ENCODE measurements around the gene CBL.

- TF ChIP-seq CTCF (IDR thresholded peaks at IDR 0.05) (no peak), POLR2A (IDR thresholded peaks at IDR 0.05) (no peak)
These were observed 17.3 kb upstream of the CBL start for GRCh38 chr11:119188887-119189286.
